BLaER1 treated with 17β-estradiol and CSF1 and Interleukin-3, amounts not matched to agents 10 nM and 100 nM (cell line): ENCODE data around the gene SCOC.
"Not testable (repeated sequence)": the region's sequence is repeated elsewhere in the genome, so short reads cannot be mapped to it uniquely, and the experiment has no call there.

Experiments
- H3K27ac ChIP-seq, 11 experiments: shearing (Covaris generic); formaldehyde crosslinking; 2 replicates each; pipeline ENCODE4 v1.8.1; 2022
- H3K27me3 ChIP-seq, 11 experiments: shearing (Covaris generic); formaldehyde crosslinking; 2 replicates each; pipeline ENCODE4 v1.8.1; 2022
- H3K36me3 ChIP-seq, 11 experiments: shearing (Covaris generic); formaldehyde crosslinking; 2 replicates each; pipeline ENCODE4 v1.8.1; 2022
- H3K4me1 ChIP-seq, 10 experiments: shearing (Covaris generic); formaldehyde crosslinking; 2 replicates each; pipeline ENCODE4 v1.8.1; 2022
- H3K4me2 ChIP-seq, 11 experiments: shearing (Covaris generic); formaldehyde crosslinking; 2 replicates each; pipeline ENCODE4 v1.8.1; 2022
- H3K4me3 ChIP-seq, 10 experiments: shearing (Covaris generic); formaldehyde crosslinking; 2 replicates each; pipeline ENCODE4 v1.8.1; 2022
- H3K9ac ChIP-seq, 11 experiments: shearing (Covaris generic); formaldehyde crosslinking; 2 replicates each; pipeline ENCODE4 v1.8.1; 2022
- H3K9me3 ChIP-seq, 11 experiments: shearing (Covaris generic); formaldehyde crosslinking; replicated peaks in 1 of 11; 2 replicates each; pipeline ENCODE4 v1.8.1; 2022
- H4K20me1 ChIP-seq, 11 experiments: shearing (Covaris generic); formaldehyde crosslinking; 2 replicates each; pipeline ENCODE4 v1.8.1; 2022
- Cebpa-rat ChIP-seq, 11 experiments: shearing (Covaris generic); IDR thresholded peaks; 2 replicates each; pipeline ENCODE4 v1.8.1; 2022

The SCOC gene

DNA sequence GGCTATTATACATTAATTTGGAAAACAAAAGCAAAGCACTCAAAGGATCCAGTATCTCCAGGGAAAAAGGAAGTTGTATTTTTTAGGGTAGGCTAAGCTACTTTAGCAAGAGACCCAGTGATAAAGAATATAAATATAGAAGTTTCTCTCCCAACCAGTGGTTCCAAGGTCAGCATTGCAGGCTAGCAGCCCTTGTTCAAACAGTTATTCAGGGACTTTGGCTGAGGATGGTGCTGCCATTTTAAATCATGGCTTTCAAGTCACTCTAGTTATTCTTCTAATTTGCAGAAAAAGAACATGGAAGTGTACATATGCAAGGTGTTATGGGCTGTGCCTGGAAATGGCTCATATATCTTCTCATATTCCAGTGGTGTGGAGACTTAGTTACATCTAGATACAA lies 9.3 kb downstream of the SCOC start:
- peaks cover 24 to 58% (median 41%) of the 10 kb centered on the region in 11 experiments for H3K36me3 ChIP-seq
- no peak overlapping the region for H3K9ac ChIP-seq
- peaks cover 0 to 7% (median 0%) of the 10 kb centered on the region in 11 experiments; a peak in 4 of 22 replicates for H4K20me1 ChIP-seq
- H3K27me3 ChIP-seq: no peaks in the 10 kb centered on the region
- H3K4me1 ChIP-seq: no peaks in the 10 kb centered on the region; a peak in 1 of 20 replicates
- no peak overlapping the region for H3K27ac ChIP-seq
- no peaks in the 10 kb centered on the region for H3K9me3 ChIP-seq
- H3K4me2 ChIP-seq: no peak overlapping the region
- no peak overlapping the region for H3K4me3 ChIP-seq
- no peak for TF ChIP-seq Cebpa-rat (IDR thresholded peaks at IDR 0.05)

DNA sequence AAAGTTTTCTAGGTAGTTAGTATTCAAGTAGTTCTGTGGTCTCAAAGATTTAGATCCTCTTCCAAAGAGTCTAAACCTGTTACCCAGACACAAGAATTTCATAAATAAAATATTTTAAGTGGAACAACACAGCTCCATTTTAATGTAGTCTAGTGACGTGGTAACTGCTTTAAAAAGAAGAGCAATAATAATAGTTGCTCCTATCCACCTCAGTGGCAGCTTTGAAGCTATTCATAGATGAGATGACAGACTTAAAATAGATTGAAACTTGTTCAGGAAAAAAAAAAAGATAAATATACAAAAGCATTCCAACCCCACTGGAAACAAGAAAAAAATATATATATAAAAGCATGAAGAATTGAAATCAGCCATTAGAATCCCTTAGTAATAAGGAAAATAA lies 14.6 kb downstream of the SCOC start:
- H3K9me3 ChIP-seq: no peaks in the 10 kb centered on the region
- H3K27me3 ChIP-seq: no peaks in the 10 kb centered on the region
- H3K27ac ChIP-seq: no peak overlapping the region
- no peak for TF ChIP-seq Cebpa-rat (IDR thresholded peaks at IDR 0.05)
- H3K36me3 ChIP-seq: peaks cover under 1 to 18% (median 9%) of the 10 kb centered on the region in 11 experiments; a peak in 20 of 22 replicates
- no peak overlapping the region for H3K4me3 ChIP-seq
- H3K4me2 ChIP-seq: no peak overlapping the region
- H3K4me1 ChIP-seq: no peaks in the 10 kb centered on the region; a peak in 1 of 20 replicates
- H3K9ac ChIP-seq: no peak overlapping the region
- H4K20me1 ChIP-seq: no peaks in the 10 kb centered on the region

DNA sequence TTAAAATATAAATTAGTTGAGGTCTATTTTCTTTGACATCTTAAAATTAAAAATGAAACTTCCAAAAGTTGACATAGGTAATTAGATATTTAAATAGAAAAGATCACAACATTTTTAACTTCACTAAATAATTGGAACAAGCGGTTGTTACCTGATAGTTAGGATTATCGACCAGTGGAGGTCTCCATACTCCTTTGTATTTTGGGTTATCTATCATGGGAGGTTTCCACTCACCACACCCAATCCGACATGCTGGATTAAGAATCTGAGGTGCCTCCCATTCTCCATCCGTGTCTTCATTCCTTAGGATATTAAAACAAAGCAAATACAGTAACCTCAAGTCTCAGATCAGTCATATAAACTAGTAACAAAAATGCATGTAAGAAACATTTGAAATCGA lies 22.2 kb downstream of the SCOC start:
- Histone ChIP-seq H3K27ac (no peak overlapping the region), H3K9me3 (no peaks in the 10 kb centered on the region), H3K9ac (no peak overlapping the region), H3K4me2 (no peak overlapping the region), H3K4me1 (no peaks in the 10 kb centered on the region), H3K27me3 (no peaks in the 10 kb centered on the region), H3K36me3 (no peaks in the 10 kb centered on the region), H4K20me1 (no peaks in the 10 kb centered on the region), H3K4me3 (no peak overlapping the region)
- no peak for TF ChIP-seq Cebpa-rat (IDR thresholded peaks at IDR 0.05)

DNA sequence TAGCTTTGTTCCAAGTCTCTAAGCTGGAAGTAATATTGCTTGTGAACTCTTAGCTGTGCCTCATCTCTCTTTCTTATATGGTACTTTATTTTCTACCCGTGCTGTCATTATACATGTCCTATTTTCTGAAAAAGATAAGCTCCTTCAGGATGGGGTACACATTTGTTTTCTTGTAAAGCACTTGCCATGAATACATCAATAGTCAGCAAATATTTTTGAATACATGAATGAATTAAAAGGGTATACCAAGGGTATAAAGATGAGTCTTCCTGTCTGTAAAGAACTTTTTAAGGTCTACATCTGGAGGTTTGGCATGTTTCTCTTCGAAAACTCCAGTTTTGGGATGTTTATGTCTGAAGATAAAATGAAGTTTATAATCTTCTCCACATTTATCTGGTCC lies 26.7 kb downstream of the SCOC start:
- TF ChIP-seq Cebpa-rat (IDR thresholded peaks at IDR 0.05): no peak
- H3K4me3 ChIP-seq: no peak overlapping the region
- no peaks in the 10 kb centered on the region for H4K20me1 ChIP-seq
- H3K9ac ChIP-seq: no peak overlapping the region
- no peaks in the 10 kb centered on the region for H3K36me3 ChIP-seq
- H3K27me3 ChIP-seq: no peaks in the 10 kb centered on the region
- no peak overlapping the region for H3K27ac ChIP-seq
- no peak overlapping the region for H3K4me2 ChIP-seq
- no peaks in the 10 kb centered on the region for H3K4me1 ChIP-seq
- no peaks in the 10 kb centered on the region; a peak in 1 of 22 replicates for H3K9me3 ChIP-seq

DNA sequence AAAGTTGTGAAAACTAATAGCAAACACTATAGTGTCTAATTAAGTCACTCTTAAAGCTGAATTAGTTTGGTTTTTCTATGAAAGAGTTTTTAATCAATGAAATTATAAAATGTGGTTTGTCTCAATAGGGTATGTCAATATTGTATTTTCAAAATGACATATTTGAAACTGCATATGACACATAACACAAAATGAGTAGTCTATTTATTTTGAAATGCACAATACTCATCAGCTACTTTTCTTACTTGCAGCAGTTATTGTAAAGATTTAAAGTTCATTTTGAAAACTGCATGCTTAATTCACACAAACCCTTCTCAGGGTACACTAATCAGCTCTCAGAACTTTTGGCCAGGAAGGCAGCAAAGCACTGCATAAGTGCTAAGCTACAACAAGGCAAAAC lies 32.8 kb downstream of the SCOC start:
- no peaks in the 10 kb centered on the region for H3K36me3 ChIP-seq
- no peaks in the 10 kb centered on the region for H3K4me1 ChIP-seq
- no peak overlapping the region for H3K4me2 ChIP-seq
- no peak for TF ChIP-seq Cebpa-rat (IDR thresholded peaks at IDR 0.05)
- H4K20me1 ChIP-seq: no peaks in the 10 kb centered on the region
- no peak overlapping the region for H3K27ac ChIP-seq
- no peak overlapping the region for H3K9ac ChIP-seq
- H3K9me3 ChIP-seq: no peaks in the 10 kb centered on the region; a peak in 1 of 22 replicates
- H3K27me3 ChIP-seq: no peaks in the 10 kb centered on the region
- H3K4me3 ChIP-seq: no peak overlapping the region

DNA sequence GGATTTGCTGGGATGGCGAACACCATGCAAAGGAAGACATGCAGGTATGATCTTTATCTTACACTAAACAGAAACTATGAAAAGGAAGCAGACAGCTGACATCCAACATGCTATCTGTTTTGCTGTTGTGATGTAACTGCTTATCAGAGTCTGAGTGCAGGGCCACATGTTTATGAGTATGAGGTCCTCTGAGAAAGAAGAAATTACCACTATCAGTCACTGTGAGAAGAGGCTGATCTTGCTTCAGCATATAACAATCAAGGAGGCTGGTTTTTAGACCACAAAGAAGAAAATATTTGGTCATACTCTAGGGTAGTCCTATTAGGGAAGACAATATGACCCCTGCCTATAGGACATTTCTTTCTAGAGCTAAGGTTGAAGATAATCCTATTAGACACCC lies 35.5 kb downstream of the SCOC start:
- no peak for TF ChIP-seq Cebpa-rat (IDR thresholded peaks at IDR 0.05)
- no peaks in the 10 kb centered on the region for H4K20me1 ChIP-seq
- H3K9ac ChIP-seq: no peak overlapping the region
- no peaks in the 10 kb centered on the region for H3K4me1 ChIP-seq
- no peak overlapping the region for H3K4me2 ChIP-seq
- H3K27me3 ChIP-seq: no peaks in the 10 kb centered on the region
- no peak overlapping the region for H3K27ac ChIP-seq
- H3K9me3 ChIP-seq: no peaks in the 10 kb centered on the region; a peak in 1 of 22 replicates
- H3K36me3 ChIP-seq: no peaks in the 10 kb centered on the region
- H3K4me3 ChIP-seq: no peak overlapping the region

GRCh38 chr4:140413130-140413969 lies 39.9 kb downstream of the SCOC start:
- not testable (repeated sequence) for H4K20me1 ChIP-seq, H3K27me3 ChIP-seq, H3K4me2 ChIP-seq, H3K9ac ChIP-seq, H3K36me3 ChIP-seq, H3K4me3 ChIP-seq, H3K4me1 ChIP-seq, H3K9me3 ChIP-seq, H3K27ac ChIP-seq

DNA sequence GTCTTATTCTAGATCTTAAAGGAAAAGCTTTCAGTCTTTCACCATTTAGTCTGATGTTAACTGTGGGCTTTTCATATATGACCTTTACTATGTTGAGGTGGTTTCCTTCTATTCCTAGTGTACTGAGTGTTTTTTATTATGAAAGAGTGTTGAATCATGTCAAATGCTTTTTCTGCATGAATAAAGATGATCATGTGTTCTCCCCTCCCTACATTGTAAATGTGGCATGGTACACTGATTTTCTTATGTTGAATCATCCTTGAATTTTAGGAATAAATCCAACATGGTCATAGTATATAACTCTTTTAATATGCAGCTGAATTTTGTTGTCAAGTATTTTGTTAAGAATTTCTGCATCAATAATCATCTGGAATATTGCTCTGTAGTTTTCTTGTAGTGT lies 49.7 kb downstream of the SCOC start:
- TF ChIP-seq Cebpa-rat (IDR thresholded peaks at IDR 0.05): no peak
- no peaks in the 10 kb centered on the region for H3K36me3 ChIP-seq

DNA sequence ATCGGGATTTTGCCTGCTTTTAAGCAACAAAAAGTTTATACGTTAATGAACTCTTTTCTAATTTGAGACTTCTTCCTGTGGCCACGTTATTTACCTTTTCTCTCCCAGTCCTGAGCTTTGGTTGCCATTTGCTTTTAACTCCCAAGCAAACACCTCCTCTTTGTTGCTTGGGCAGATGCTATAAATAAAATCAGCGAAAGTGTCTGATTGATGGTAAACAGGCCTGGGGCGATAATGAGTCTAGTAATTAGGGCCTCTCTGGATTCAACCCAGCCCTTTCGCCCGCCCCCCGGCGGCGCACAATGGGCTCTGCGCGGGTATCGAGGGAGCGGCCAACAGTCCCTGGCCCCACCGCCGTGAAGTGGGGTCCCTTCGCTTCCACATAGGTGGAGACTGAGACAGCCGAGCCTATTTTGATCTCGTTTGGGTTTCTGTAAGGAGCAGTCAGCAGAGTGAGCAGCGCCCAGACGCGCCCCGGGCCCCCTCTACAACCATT lies 53.2 kb downstream of the SCOC start:
- Histone ChIP-seq H3K9ac (peak overlapping the region in 10 of 11 experiments; percentile 37 to 74 (median 63); a peak in 19 of 22 replicates), H3K27ac (peak overlapping the region in 4 of 11 experiments; percentile 14 to 51 (median 35); a peak in 5 of 22 replicates), H4K20me1 (no peaks in the 10 kb centered on the region), H3K9me3 (peaks cover 8 to 13% (median 10%) of the 10 kb centered on the region in 11 experiments; a peak in 15 of 22 replicates), H3K4me3 (peak overlapping the region; percentile 52 to 74 (median 67)), H3K27me3 (no peaks in the 10 kb centered on the region), H3K4me1 (0 out of 20 replicates have a peak, but pooled peaks cover 0 to 4% (median 0%) of the 10 kb centered on the region in 10 experiments), H3K4me2 (peak overlapping the region; percentile 64 to 90 (median 79)), H3K36me3 (no peaks in the 10 kb centered on the region)
- no peak for TF ChIP-seq Cebpa-rat (IDR thresholded peaks at IDR 0.05)

More for the DNA sequence above, 49.7 kb downstream of the SCOC start:
- Histone ChIP-seq H3K4me2 (no peak overlapping the region), H3K9ac (no peak overlapping the region), H3K27me3 (no peaks in the 10 kb centered on the region), H3K9me3 (peaks cover 8 to 13% (median 10%) of the 10 kb centered on the region in 11 experiments; a peak in 15 of 22 replicates), H3K4me1 (0 out of 20 replicates have a peak, but pooled peaks cover 0 to 4% (median 0%) of the 10 kb centered on the region in 10 experiments), H3K27ac (no peak overlapping the region), H3K4me3 (no peak overlapping the region), H4K20me1 (no peaks in the 10 kb centered on the region)
